Testis (tissue), 2 donors: ENCODE measurements around the gene NFIX.

Experiments used
- POLR2A ChIP-seq: fragments of 450-650 bp; IDR thresholded peaks from one replicate; pipeline ENCODE4 v1.6.1; 2017; ENCODE audit warnings: antibody characterized with exemption, mild to moderate bottlenecking, moderate library complexity
- TF ChIP-seq, protein P1 (sequence below), 3 experiments: fragments of 450-650 bp in 2 of 3; fragments of 200-600 bp in 1 of 3; sonication (generic) in 1 of 3; IDR thresholded peaks; one replicate each; pipeline ENCODE4 v1.5.1; 2016 to 2019; ENCODE audit warnings: antibody characterized with exemption in 3 of 3, mild to moderate bottlenecking in 2 of 3, moderate library complexity in 1 of 3

DNA sequence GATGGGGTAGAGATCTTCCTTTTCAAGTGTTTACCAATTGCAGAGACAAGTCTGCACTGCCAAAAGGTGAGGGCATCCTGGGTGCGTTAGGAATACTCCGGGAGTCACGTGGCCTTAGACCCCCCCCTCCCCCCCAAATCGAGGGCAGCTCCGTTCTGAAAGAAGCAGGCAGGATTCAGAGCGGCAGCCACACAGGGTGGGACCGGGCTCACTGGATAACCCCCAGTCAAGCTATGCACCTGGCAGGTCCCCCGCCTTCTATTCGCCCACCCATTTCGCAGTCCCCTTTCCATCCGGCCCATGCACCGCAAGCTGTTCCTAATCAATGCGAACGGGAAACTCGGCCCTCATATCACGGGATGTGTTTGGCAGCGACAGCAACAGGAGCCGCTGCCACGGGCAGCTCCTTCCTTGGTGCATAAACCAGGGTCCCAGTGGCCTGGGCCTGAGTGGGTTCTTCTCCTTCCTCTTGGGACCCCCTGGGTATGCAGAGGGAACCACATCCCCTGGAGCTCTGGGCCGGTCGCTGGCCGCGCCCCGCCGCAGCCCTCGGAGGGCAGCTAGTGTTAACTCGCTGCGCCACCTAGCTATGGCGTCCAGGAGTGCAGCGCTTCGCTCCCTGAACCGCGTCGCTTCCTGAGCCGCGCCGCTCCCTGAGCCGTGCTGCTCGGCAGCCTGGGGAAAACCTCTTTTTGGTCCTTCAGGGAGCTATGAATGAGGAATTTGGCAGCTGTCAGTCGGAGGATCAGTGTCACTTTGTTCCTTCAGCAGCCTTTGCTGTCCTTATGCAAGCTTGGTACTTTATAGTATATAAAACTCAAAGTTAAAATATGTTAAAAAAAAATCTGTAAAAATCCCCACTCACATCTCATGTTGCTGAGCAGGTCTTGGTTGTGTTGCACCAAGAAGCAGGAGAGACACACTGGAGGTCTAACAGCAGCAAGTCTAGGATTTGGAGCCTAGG, 66.0 kb downstream of the NFIX start:
- TF ChIP-seq, protein P1, sequence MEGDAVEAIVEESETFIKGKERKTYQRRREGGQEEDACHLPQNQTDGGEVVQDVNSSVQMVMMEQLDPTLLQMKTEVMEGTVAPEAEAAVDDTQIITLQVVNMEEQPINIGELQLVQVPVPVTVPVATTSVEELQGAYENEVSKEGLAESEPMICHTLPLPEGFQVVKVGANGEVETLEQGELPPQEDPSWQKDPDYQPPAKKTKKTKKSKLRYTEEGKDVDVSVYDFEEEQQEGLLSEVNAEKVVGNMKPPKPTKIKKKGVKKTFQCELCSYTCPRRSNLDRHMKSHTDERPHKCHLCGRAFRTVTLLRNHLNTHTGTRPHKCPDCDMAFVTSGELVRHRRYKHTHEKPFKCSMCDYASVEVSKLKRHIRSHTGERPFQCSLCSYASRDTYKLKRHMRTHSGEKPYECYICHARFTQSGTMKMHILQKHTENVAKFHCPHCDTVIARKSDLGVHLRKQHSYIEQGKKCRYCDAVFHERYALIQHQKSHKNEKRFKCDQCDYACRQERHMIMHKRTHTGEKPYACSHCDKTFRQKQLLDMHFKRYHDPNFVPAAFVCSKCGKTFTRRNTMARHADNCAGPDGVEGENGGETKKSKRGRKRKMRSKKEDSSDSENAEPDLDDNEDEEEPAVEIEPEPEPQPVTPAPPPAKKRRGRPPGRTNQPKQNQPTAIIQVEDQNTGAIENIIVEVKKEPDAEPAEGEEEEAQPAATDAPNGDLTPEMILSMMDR (IDR thresholded peaks at IDR 0.05): peak; percentile 90 to 97 (median 92)
- TF ChIP-seq POLR2A: no peak
